Astrocyte of the spinal cord (primary cell): Measurements from ENCODE around the gene CADM1.

Experiments
- DNase-seq: peaks from one replicate; pipeline ENCODE4 v3.0.0; 2011; ENCODE audit warnings: low read depth, low spot score
- H3K4me3 ChIP-seq: 2 replicates; pipeline ENCODE4 v1.5.1; 2011; ENCODE audit warnings: low read depth, mild to moderate bottlenecking, low read length, moderate library complexity
- in situ Hi-C: cut with HindIII; loops from 2 replicates; pipeline ENCODE4 v1.10.0; 2017; ENCODE audit warnings: low sequenced_read_pairs
- TF ChIP-seq, protein P1 (sequence below): IDR thresholded peaks from 2 replicates; pipeline ENCODE4 v1.5.1; 2012; ENCODE audit warnings: low read depth, mild to moderate bottlenecking, low read length, inconsistent platforms

The CADM1 gene

DNA sequence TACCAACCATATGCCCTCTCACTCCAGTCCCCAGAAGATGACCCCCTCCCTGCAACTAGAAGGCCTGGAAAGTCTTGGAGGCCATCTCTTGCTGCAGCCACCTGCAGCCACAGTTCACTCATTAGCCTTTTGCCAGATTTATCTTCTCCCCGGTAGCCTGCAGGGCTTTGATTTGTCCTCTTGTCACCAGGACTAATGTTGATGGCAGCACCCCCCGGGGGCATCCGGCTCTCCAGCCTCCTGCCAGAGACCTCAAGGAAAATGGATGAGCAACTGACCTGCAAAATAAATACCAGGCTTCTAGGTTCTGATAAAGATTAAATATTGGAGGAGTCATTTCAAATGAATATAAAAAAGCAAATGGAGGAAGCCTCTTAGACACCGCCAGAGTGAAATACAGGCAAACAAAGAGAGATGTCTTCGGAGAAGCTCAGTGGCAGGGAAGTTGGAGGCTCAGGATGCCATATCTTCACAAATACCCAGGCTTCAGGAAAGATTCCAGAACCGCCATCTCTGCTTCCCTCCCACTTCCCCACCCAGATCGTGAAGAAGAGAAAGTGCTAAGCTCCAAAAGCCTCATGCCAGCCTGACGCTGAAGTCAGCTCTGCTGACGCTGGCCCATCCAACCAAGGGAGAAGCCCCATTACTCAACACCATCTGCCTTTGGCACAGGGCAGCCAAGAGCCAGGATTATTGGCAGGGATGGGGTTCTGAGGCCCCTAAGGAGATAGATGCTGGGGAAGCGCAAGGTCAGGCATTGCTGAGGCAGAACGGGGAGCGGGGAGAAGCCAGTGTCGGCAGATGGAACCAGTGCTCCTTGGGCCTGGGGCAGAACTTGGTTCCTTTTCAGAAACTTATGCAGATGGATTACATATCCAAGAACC is 362.7 kb downstream of the CADM1 start:
- in situ Hi-C loops, result no loop called here
- DNase-seq, result no peak
- H3K4me3 ChIP-seq, result no peak overlapping the region
- TF ChIP-seq, protein P1, sequence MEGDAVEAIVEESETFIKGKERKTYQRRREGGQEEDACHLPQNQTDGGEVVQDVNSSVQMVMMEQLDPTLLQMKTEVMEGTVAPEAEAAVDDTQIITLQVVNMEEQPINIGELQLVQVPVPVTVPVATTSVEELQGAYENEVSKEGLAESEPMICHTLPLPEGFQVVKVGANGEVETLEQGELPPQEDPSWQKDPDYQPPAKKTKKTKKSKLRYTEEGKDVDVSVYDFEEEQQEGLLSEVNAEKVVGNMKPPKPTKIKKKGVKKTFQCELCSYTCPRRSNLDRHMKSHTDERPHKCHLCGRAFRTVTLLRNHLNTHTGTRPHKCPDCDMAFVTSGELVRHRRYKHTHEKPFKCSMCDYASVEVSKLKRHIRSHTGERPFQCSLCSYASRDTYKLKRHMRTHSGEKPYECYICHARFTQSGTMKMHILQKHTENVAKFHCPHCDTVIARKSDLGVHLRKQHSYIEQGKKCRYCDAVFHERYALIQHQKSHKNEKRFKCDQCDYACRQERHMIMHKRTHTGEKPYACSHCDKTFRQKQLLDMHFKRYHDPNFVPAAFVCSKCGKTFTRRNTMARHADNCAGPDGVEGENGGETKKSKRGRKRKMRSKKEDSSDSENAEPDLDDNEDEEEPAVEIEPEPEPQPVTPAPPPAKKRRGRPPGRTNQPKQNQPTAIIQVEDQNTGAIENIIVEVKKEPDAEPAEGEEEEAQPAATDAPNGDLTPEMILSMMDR, result no peak

DNA sequence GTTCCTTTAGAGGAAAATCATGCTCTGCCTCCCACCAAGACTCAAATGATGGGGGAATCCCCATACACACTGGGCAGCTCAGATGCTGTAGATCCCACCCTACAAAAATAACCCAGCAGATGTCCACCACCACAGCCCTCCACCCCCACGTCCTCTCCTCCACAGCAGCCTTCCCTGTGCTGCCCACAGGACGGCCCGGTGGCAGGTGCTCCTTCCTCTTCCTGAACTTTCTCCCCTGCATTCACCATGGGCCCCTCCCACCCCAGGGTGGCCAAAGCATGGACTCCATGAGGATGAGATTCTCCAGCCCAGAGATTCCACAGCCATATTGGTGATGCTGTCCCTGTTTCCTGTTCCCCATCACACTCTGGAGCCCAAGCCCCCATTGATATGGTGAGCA is 368.3 kb downstream of the CADM1 start:
- H3K4me3 ChIP-seq, result no peak overlapping the region
- TF ChIP-seq, protein P1, result no peak
- in situ Hi-C loops, result no loop called here
- no peak for DNase-seq

DNA sequence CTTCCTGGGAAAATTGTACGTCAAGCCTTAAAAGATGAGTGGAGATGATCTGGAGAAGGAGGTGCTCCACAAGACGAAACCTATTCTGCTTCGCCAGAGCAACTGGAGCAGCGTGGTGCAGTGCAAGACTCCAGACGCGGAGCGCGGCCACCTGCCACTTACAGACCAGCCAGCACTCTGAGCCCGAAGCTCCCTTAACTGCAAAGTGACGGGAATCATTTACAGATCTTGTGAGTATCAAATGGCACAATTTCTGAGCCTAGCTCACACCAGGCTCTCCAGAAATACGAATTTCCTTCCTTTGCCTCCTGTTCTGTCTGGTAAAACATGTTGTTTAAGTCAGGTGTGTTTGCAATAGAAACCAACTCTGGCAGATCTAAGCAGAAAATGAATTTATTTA is 369.3 kb downstream of the CADM1 start:
- TF ChIP-seq, protein P1, result no peak
- in situ Hi-C loops, result no loop called here

DNA sequence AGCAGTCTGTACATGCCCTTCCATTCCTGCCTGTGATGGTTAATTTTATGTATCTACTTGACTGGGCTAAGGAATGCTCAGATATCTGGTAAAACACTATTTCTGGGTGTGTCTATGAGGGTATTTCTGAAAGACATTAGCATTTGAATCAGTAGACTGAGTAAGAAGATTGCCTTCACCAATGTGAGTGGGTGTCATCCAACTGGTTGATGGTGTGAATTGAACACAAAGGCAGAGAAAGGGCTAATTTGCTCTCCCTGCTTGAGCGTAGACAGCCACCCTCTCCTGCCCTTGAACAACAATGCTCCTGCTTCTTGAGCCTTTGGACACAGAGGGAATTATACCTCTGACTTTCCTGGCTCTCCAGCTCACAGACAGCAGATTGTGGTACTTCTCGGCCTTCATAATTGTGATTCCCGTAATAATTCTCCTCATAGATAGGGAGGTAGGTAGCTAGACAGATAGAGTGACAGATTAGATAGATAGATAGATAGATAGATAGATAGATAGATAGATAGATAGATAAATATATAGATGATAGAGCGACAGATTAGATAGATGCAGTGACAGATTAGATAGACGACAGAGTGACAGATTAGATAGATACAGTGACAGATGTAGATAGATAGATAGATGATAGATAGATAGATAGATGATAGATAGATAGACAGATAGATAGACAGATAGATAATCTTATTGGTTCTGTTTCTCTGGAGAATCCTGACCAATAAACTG is 370.6 kb downstream of the CADM1 start:
- H3K4me3 ChIP-seq, result no peak overlapping the region
- TF ChIP-seq, protein P1, result no peak
- DNase-seq, result no peak
- in situ Hi-C loops, result no loop called here

More for the DNA sequence above, 369.3 kb downstream of the CADM1 start:
- no peak for DNase-seq
- no peak overlapping the region for H3K4me3 ChIP-seq

DNA sequence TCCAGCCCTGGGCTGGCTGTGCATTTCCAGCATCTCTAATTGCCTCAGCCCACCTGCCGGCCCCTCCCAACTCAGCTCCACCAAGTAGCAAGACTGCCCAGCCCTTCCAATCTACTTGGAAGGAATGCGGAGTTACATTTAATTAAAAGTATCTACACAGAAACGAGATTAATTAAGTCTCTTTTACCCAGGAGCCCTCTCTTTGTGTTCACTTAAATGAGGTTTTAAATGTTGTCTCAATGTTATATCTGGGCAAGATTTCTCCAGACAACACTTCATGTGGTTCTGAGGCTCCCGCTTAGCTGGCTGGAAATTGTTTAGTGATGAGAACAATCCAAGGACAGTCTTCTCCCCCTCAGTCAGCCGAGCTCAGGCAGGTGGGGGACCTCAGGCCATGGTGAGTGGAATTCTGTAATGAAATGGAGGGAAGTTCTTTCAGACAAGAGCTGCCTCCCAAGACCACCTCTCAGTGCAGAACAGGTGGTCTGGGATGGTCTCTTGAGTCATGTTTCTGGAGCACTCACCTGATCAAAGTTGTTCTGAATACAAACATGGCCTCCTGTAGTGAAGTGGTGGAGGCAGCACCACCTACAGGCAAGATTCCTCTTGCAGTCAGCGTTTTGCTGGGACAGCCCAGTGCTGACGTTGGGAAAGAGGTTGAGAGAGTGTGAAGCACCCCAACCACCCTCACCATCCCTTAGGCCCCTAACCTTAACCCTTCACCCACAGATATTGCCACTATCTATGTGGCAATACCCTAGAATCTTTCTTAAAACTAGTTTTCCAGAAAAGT is 371.6 kb downstream of the CADM1 start:
- in situ Hi-C loops, result no loop called here
- no peak for DNase-seq
- TF ChIP-seq, protein P1, result peak; percentile 23
- H3K4me3 ChIP-seq, result no peak overlapping the region
